Sigmoid colon (tissue), 4 donors: Measurements from ENCODE around the gene MAPK1IP1L.
A peak's percentile ranks its signal among the peaks of the same experiment; 100 is the strongest.

ENCODE experiments used
- CTCF ChIP-seq, 4 experiments: fragments of 450-650 bp in 3 of 4; fragments of 200-600 bp in 1 of 4; IDR thresholded peaks; one replicate each; pipeline ENCODE4 v1.5.1; 2016 to 2019; ENCODE audit warnings: antibody characterized with exemption in 4 of 4, mild to moderate bottlenecking in 3 of 4, moderate library complexity in 2 of 4
- EP300 ChIP-seq, 4 donors: sonication (generic); formaldehyde crosslinking; IDR thresholded peaks; one replicate each; pipeline ENCODE4 v1.6.1; 2017; ENCODE audit warnings: antibody characterized with exemption in 4 of 4
- POLR2A ChIP-seq, 2 donors: fragments of 450-650 bp; IDR thresholded peaks; one replicate each; pipeline ENCODE4 v1.6.1; 2016; ENCODE audit warnings: antibody characterized with exemption in 2 of 2, mild to moderate bottlenecking in 2 of 2, moderate library complexity in 2 of 2

- peak in 1 of 2 donors; percentile 30 for TF ChIP-seq POLR2A (IDR thresholded peaks at IDR 0.05)
- TF ChIP-seq CTCF (IDR thresholded peaks at IDR 0.05), result no peak
- TF ChIP-seq EP300 (IDR thresholded peaks at IDR 0.05), result peak in 2 of 4 donors; percentile 67 to 83
Observed at GRCh38 chr14:55107766-55108554, 56.5 kb downstream of the MAPK1IP1L start.
